Neural progenitor cell (in vitro differentiated cells): Measurements from ENCODE around the gene MAGI1. TPM values are rescaled to one million over a fixed set of nuclear protein-coding genes. Genes with fewer than 3 reads are reported as not detected.
A peak's percentile ranks its signal among the peaks of the same experiment; 100 is the strongest.

Experiments used
- DNase-seq: peaks from one replicate; pipeline ENCODE4 v3.0.0-alpha.2; 2016; ENCODE audit warnings: low spot score
- H2AFZ ChIP-seq: fragments of 200-600 bp; sonication (generic); replicated peaks from 2 replicates; pipeline ENCODE4 v1.6.1; 2016; ENCODE audit warnings: antibody characterized with exemption
- H3F3A ChIP-seq: fragments of 200-600 bp; sonication (generic); 2 replicates; pipeline ENCODE4 v1.6.1; 2016; ENCODE audit warnings: antibody characterized with exemption, low read depth
- H3K27ac ChIP-seq: fragments of 200-600 bp; sonication (generic); 2 replicates; pipeline ENCODE4 v1.5.1; 2016; ENCODE audit warnings: mild to moderate bottlenecking
- H3K27me3 ChIP-seq: fragments of 200-600 bp; sonication (generic); 2 replicates; pipeline ENCODE4 v1.6.1; 2016; ENCODE audit warnings: mild to moderate bottlenecking, moderate library complexity
- H3K36me3 ChIP-seq: fragments of 200-600 bp; sonication (generic); 2 replicates; pipeline ENCODE4 v1.5.1; 2016
- H3K4me1 ChIP-seq: fragments of 200-600 bp; sonication (generic); 2 replicates; pipeline ENCODE4 v1.6.1; 2016; ENCODE audit warnings: mixed run types
- H3K4me2 ChIP-seq: fragments of 200-600 bp; sonication (generic); 2 replicates; pipeline ENCODE4 v1.6.1; 2016
- H3K4me3 ChIP-seq: fragments of 200-600 bp; sonication (generic); 2 replicates; pipeline ENCODE4 v1.5.1; 2016
- H3K79me2 ChIP-seq: fragments of 200-600 bp; sonication (generic); 2 replicates; pipeline ENCODE4 v1.6.1; 2016; ENCODE audit warnings: low read depth
- H3K9ac ChIP-seq: fragments of 200-600 bp; sonication (generic); 2 replicates; pipeline ENCODE4 v1.6.1; 2016
- H3K9me3 ChIP-seq: fragments of 200-600 bp; sonication (generic); 2 replicates; pipeline ENCODE4 v1.5.1; 2016; ENCODE audit warnings: low read depth
- H4K20me1 ChIP-seq: fragments of 200-600 bp; sonication (generic); 2 replicates; pipeline ENCODE4 v1.6.1; 2016; ENCODE audit warnings: low read depth
- H3K27ac Mint-ChIP-seq: 3 replicates; pipeline ENCODE4 v1.8.0; 2021; ENCODE audit warnings: mixed read lengths
- H3K27me3 Mint-ChIP-seq: 2 replicates; pipeline ENCODE4 v1.8.0; 2022; ENCODE audit warnings: low read depth, mild to moderate bottlenecking, inconsistent platforms, moderate library complexity, mixed read lengths; ENCODE audit not compliant: insufficient read depth
- H3K36me3 Mint-ChIP-seq: 3 replicates; pipeline ENCODE4 v1.8.0; 2021; ENCODE audit warnings: mixed read lengths
- H3K4me1 Mint-ChIP-seq: 3 replicates; pipeline ENCODE4 v1.8.0; 2021; ENCODE audit warnings: mixed read lengths
- H3K4me3 Mint-ChIP-seq: 3 replicates; pipeline ENCODE4 v1.8.0; 2021; ENCODE audit warnings: mild to moderate bottlenecking, moderate library complexity, mixed read lengths
- H3K9me3 Mint-ChIP-seq: 3 replicates; pipeline ENCODE4 v1.8.0; 2020; ENCODE audit warnings: mixed read lengths
- CTCF ChIP-seq: fragments of 200-600 bp; sonication (generic); IDR thresholded peaks from 2 replicates; pipeline ENCODE4 v1.5.1; 2017; ENCODE audit warnings: antibody characterized with exemption, mild to moderate bottlenecking
- EZH2 ChIP-seq: fragments of 200-600 bp; sonication (generic); IDR thresholded peaks from 2 replicates; pipeline ENCODE4 v1.6.1; 2017; ENCODE audit warnings: antibody characterized with exemption, mild to moderate bottlenecking, moderate library complexity
- EZH2phosphoT487 ChIP-seq: fragments of 200-600 bp; sonication (generic); IDR thresholded peaks from 2 replicates; pipeline ENCODE4 v1.6.1; 2017; ENCODE audit warnings: antibody characterized with exemption
- total RNA-seq: library from RNA; depleted of rRNA; stranded (reverse); fragments of >200 nt; gene quantifications from 2 replicates; pipeline ENCODE4 v1.2.3, GENCODE V29; 2015; ENCODE audit warnings: low replicate concordance

MAGI1 gene
- total RNA-seq, 1 donor from 2014 or later = 40.6 TPM

- H3K4me1 ChIP-seq = no peaks in the 10 kb centered on the region
- no peak overlapping the region for H3K4me3 Mint-ChIP-seq
- H2AFZ ChIP-seq = no peak overlapping the region
- peaks cover 2% of the 10 kb centered on the region for H3K36me3 Mint-ChIP-seq
- no peak overlapping the region for H3K9ac ChIP-seq
- no peaks in the 10 kb centered on the region for H3K36me3 ChIP-seq
- no peak overlapping the region for H3K27ac ChIP-seq
- no peak overlapping the region for H3K4me2 ChIP-seq
- peaks cover 9% of the 10 kb centered on the region for H3K4me1 Mint-ChIP-seq
- TF ChIP-seq EZH2 = no peak
- no peak for TF ChIP-seq CTCF
- TF ChIP-seq EZH2phosphoT487 = no peak
- H3K79me2 ChIP-seq = no peaks in the 10 kb centered on the region
- DNase-seq = no peak
- no peaks in the 10 kb centered on the region for H3K27me3 ChIP-seq
- H3K27me3 Mint-ChIP-seq = peaks cover 3% of the 10 kb centered on the region
- H4K20me1 ChIP-seq = peaks cover 9% of the 10 kb centered on the region
- peaks cover 6% of the 10 kb centered on the region for H3K9me3 Mint-ChIP-seq
- H3F3A ChIP-seq = no peaks in the 10 kb centered on the region
- H3K9me3 ChIP-seq = no peaks in the 10 kb centered on the region
- no peak overlapping the region for H3K4me3 ChIP-seq
- no peak overlapping the region for H3K27ac Mint-ChIP-seq
These were observed 183.2 kb downstream of the MAGI1 start for GRCh38 chr3:65855370-65856100.

GRCh38 chr3:65854606-65855304 is 184.0 kb downstream of the MAGI1 start:
- H3K4me2 ChIP-seq = no peak overlapping the region
- H3K4me3 ChIP-seq = no peak overlapping the region
- Mint-ChIP-seq H3K4me1 (peaks cover 9% of the 10 kb centered on the region), H3K27ac (no peak overlapping the region), H3K4me3 (peak overlapping the region; percentile 25), H3K36me3 (no peaks in the 10 kb centered on the region), H3K27me3 (peaks cover 3% of the 10 kb centered on the region), H3K9me3 (peaks cover 4% of the 10 kb centered on the region)
- no peak overlapping the region for H3K27ac ChIP-seq
- H3K79me2 ChIP-seq = no peaks in the 10 kb centered on the region
- peaks cover 3% of the 10 kb centered on the region for H3F3A ChIP-seq
- H3K27me3 ChIP-seq = no peaks in the 10 kb centered on the region
- H3K36me3 ChIP-seq = no peaks in the 10 kb centered on the region
- H4K20me1 ChIP-seq = peaks cover 9% of the 10 kb centered on the region
- DNase-seq = no peak
- H3K9ac ChIP-seq = no peak overlapping the region
- no peak overlapping the region for H2AFZ ChIP-seq
- H3K9me3 ChIP-seq = no peaks in the 10 kb centered on the region
- no peaks in the 10 kb centered on the region for H3K4me1 ChIP-seq
- TF ChIP-seq EZH2phosphoT487 (no peak), CTCF (no peak), EZH2 (no peak)

GRCh38 chr3:65851827-65852226 is 186.9 kb downstream of the MAGI1 start:
- Histone ChIP-seq H3F3A (peaks cover 3% of the 10 kb centered on the region), H3K4me3 (no peak overlapping the region), H3K79me2 (no peaks in the 10 kb centered on the region), H3K4me1 (no peaks in the 10 kb centered on the region), H2AFZ (no peak overlapping the region), H3K27ac (no peak overlapping the region), H3K9ac (no peak overlapping the region), H3K36me3 (no peaks in the 10 kb centered on the region), H3K27me3 (no peaks in the 10 kb centered on the region), H4K20me1 (peaks cover 9% of the 10 kb centered on the region), H3K9me3 (no peaks in the 10 kb centered on the region), H3K4me2 (no peak overlapping the region)
- TF ChIP-seq CTCF (no peak), EZH2 (no peak), EZH2phosphoT487 (no peak)
- no peak overlapping the region for H3K4me3 Mint-ChIP-seq
- peaks cover 3% of the 10 kb centered on the region for H3K27me3 Mint-ChIP-seq
- no peaks in the 10 kb centered on the region for H3K9me3 Mint-ChIP-seq
- H3K27ac Mint-ChIP-seq = peak overlapping the region; percentile 12
- peaks cover 6% of the 10 kb centered on the region for H3K4me1 Mint-ChIP-seq
- DNase-seq = no peak
- H3K36me3 Mint-ChIP-seq = no peaks in the 10 kb centered on the region
